HepG2 (cell line): Measurements from ENCODE around the gene AQP9. TPM values are rescaled to one million over a fixed set of nuclear protein-coding genes. Genes with fewer than 3 reads are reported as not detected.

Experiments used
- ATAC-seq: fragments of 200-7000 bp; cut with Tn5 transposase; 3 replicates; pipeline ENCODE4 v1.9.1; 2020; ENCODE audit warnings: mild to moderate bottlenecking, moderate library complexity
- BruUV-seq: library from RNA; stranded (reverse); fragments of 400-500 nt; replicated peaks from 2 replicates; lab custom pipeline; 2021; lab: Mats Ljungman, UMichigan
- CTCF ChIA-PET: fragments of 300-600 bp; formaldehyde crosslinking; extraction: SDS; loops from one replicate; lab custom pipeline; 2021; ENCODE audit warnings: low total read pairs, inconsistent platforms, low intra/inter-chr PET ratio; lab: Yijun Ruan, JAX
- POLR2A ChIA-PET: fragments of 350-600 bp; sonication (Branson Sonifier 250); formaldehyde crosslinking; loops from one replicate; lab custom pipeline; 2020; ENCODE audit warnings: antibody characterized with exemption, inconsistent platforms; lab: Yijun Ruan, JAX
- DNase-seq: peaks from one replicate; pipeline ENCODE4 v3.0.0-alpha.2; 2015; ENCODE audit warnings: low spot score
- FAIRE-seq: peaks from 3 replicates; lab custom pipeline; 2011; peaks lifted over from hg19 to GRCh38; lab: Jason Lieb, UNC
- H2AFZ ChIP-seq: one replicate; pipeline ENCODE4 v1.6.1; 2011; ENCODE audit warnings: low read length, inconsistent platforms
- H3K27ac ChIP-seq: fragments of 300-600 bp; 3 replicates; pipeline ENCODE4 v1.8.0; 2011; ENCODE audit warnings: mixed run types, mild to moderate bottlenecking, mixed read lengths, low read length, inconsistent platforms; ENCODE audit not compliant: insufficient read depth; ENCODE audit errors: extremely low read length
- H3K27me3 ChIP-seq, 2 experiments: fragments of 200-600 bp in 1 of 2; 2 replicates in 1 of 2; 3 replicates in 1 of 2; pipeline versions ENCODE4 v1.6.0 to v1.8.0; 2011; ENCODE audit warnings: low read length in 2 of 2, mild to moderate bottlenecking in 2 of 2, moderate library complexity in 2 of 2, inconsistent platforms in 1 of 2; ENCODE audit not compliant: insufficient read depth in 2 of 2, control insufficient read depth in 1 of 2
- H3K36me3 ChIP-seq, 2 experiments: fragments of 200-600 bp in 1 of 2; replicated peaks in 1 of 2; 2 replicates in 1 of 2; 3 replicates in 1 of 2; pipeline versions ENCODE4 v1.5.1 to v1.8.0; 2011; ENCODE audit warnings: low read length in 2 of 2, inconsistent platforms in 1 of 2; ENCODE audit not compliant: insufficient read depth in 2 of 2, control insufficient read depth in 1 of 2
- H3K4me1 ChIP-seq: 2 replicates; pipeline ENCODE4 v1.5.1; 2012; ENCODE audit warnings: low read length, inconsistent platforms; ENCODE audit not compliant: insufficient read depth
- H3K4me2 ChIP-seq: 2 replicates; pipeline ENCODE4 v1.6.0; 2011; ENCODE audit warnings: low read depth, low read length, inconsistent platforms
- H3K4me3 ChIP-seq, 3 experiments: fragments of 200-600 bp in 1 of 3; sonication (generic), shearing (Covaris generic) in 1 of 3; replicated peaks in 1 of 3; 2 replicates each; pipeline ENCODE4 v1.5.1; 2011 to 2016; ENCODE audit warnings: low read length in 3 of 3, inconsistent platforms in 2 of 3, low read depth in 2 of 3, mild to moderate bottlenecking in 2 of 3, control low read depth in 1 of 3, mixed read lengths in 1 of 3; ENCODE audit not compliant: insufficient read depth in 1 of 3
- H3K79me2 ChIP-seq: one replicate; pipeline ENCODE4 v1.6.1; 2011; ENCODE audit warnings: low read length, inconsistent platforms; ENCODE audit not compliant: insufficient read depth
- H3K9ac ChIP-seq: 2 replicates; pipeline ENCODE4 v1.6.0; 2011; ENCODE audit warnings: mild to moderate bottlenecking, low read depth, low read length, inconsistent platforms; ENCODE audit not compliant: insufficient read depth
- H3K9me3 ChIP-seq: 2 replicates; pipeline ENCODE4 v1.5.1; 2012; ENCODE audit warnings: mild to moderate bottlenecking, low read length
- H4K20me1 ChIP-seq: 2 replicates; pipeline ENCODE4 v1.6.0; 2011; ENCODE audit warnings: inconsistent platforms, mild to moderate bottlenecking, low read length, moderate library complexity; ENCODE audit not compliant: insufficient read depth
- ESRRA ChIP-seq: sonication (generic); formaldehyde crosslinking; IDR thresholded peaks from 2 replicates; pipeline ENCODE4 v1.5.1; 2020; ENCODE audit warnings: mild to moderate bottlenecking, low read depth, missing genetic modification reagents
- GATA4 ChIP-seq: sonication (generic); IDR thresholded peaks from 2 replicates; pipeline ENCODE4 v1.6.1; 2016; ENCODE audit warnings: antibody characterized with exemption, low read depth, borderline replicate concordance
- IRF2 ChIP-seq: IDR thresholded peaks from 2 replicates; pipeline ENCODE4 v1.6.1; 2018; ENCODE audit warnings: missing genetic modification reagents, missing compliant biosample characterization
- KAT2B ChIP-seq: fragments of 150-350 bp; IDR thresholded peaks from 2 replicates; pipeline ENCODE4 v1.6.1; 2014; ENCODE audit warnings: low read depth, low read length, borderline replicate concordance
- NFYB ChIP-seq: sonication (generic); formaldehyde crosslinking; IDR thresholded peaks from 2 replicates; pipeline ENCODE4 v1.4.0; 2020; ENCODE audit warnings: missing genetic modification reagents
- SAP130 ChIP-seq: IDR thresholded peaks from 2 replicates; pipeline ENCODE4 v1.6.1; 2016; ENCODE audit warnings: low read depth
- SIX1 ChIP-seq: sonication (generic); formaldehyde crosslinking; IDR thresholded peaks from 2 replicates; pipeline ENCODE4 v1.4.0; 2020; ENCODE audit warnings: missing genetic modification reagents, borderline replicate concordance
- SOX5 ChIP-seq: IDR thresholded peaks from 2 replicates; pipeline ENCODE4 v1.6.1; 2016; ENCODE audit warnings: borderline replicate concordance
- TARDBP ChIP-seq: sonication (generic); formaldehyde crosslinking; IDR thresholded peaks from 2 replicates; pipeline ENCODE4 v1.8.0; 2022; ENCODE audit warnings: mild to moderate bottlenecking, missing genetic modification reagents
- ZMYM4 ChIP-seq: sonication (generic); formaldehyde crosslinking; IDR thresholded peaks from 2 replicates; pipeline ENCODE4 v1.8.1; 2023; ENCODE audit warnings: mild to moderate bottlenecking, missing genetic modification reagents
- ZNF503 ChIP-seq: sonication (generic); formaldehyde crosslinking; IDR thresholded peaks from 2 replicates; pipeline ENCODE4 v1.4.0; 2020; ENCODE audit warnings: missing genetic modification reagents
- ZNF644 ChIP-seq: IDR thresholded peaks from 2 replicates; pipeline ENCODE4 v1.6.1; 2016; ENCODE audit warnings: low read depth
- WGBS: methylation state at CpG from one replicate; pipeline ENCODE4 v1.1.6; 2017; ENCODE audit warnings: low lambda C conversion rate; 5-methylcytosine and 5-hydroxymethylcytosine counted together
- in situ Hi-C: cut with HindIII; loops from 2 replicates; pipeline ENCODE4 v1.10.0; 2017; ENCODE audit warnings: low pct_unique_long_range_greater_than_20kb; ENCODE audit not compliant: extremely low pct_ligation_motif_present
- intact Hi-C: fragments of 100-400 bp; cut with micrococcal nuclease; formaldehyde crosslinking; loops from one replicate; pipeline ENCODE4 v1.10.0; 2022; ENCODE audit not compliant: unreplicated experiment
- polyA plus RNA-seq, 8 experiments: library from polyadenylated mRNA; depleted of rRNA in 3 of 8; stranded (reverse) in 7 of 8; unstranded in 1 of 8; fragments of >200 nt; fragmentation: Illumina TruSeq in 4 of 8; extraction: Trizol in 4 of 8; gene quantifications; 2 replicates each; pipeline versions ENCODE4 v1.2.1 to v1.2.3, GENCODE V29; 2011 to 2016; ENCODE audit warnings: low read depth in 4 of 8, missing spikeins in 1 of 8, mixed read lengths in 1 of 8; ENCODE audit not compliant: insufficient read depth in 1 of 8
- total RNA-seq, 5 experiments: library from RNA; depleted of rRNA; stranded (reverse); fragments of >200 nt; fragmentation: Illumina TruSeq; extraction: Trizol; gene quantifications; 2 replicates each; pipeline ENCODE4 v1.2.3, GENCODE V29; 2016; ENCODE audit warnings: low read depth in 1 of 5
- TF ChIP-seq, protein P1 (sequence below): IDR thresholded peaks from 2 replicates; pipeline ENCODE4 v1.6.1; 2016; ENCODE audit warnings: low read depth, missing genetic modification reagents, missing compliant biosample characterization
- TF ChIP-seq, protein P2 (sequence below): IDR thresholded peaks from 2 replicates; pipeline ENCODE4 v1.6.1; 2016
- TF ChIP-seq, protein P3 (sequence below): sonication (generic); formaldehyde crosslinking; IDR thresholded peaks from 2 replicates; pipeline ENCODE4 v1.8.0; 2022; ENCODE audit warnings: missing genetic modification reagents, mild to moderate bottlenecking, moderate library complexity, borderline replicate concordance

The AQP9 gene
- total and polyA plus RNA-seq, 2 of the 13 experiments (the other 11 are each of a cell fraction or from before 2014, with no cell fraction given): not detected

DNA sequence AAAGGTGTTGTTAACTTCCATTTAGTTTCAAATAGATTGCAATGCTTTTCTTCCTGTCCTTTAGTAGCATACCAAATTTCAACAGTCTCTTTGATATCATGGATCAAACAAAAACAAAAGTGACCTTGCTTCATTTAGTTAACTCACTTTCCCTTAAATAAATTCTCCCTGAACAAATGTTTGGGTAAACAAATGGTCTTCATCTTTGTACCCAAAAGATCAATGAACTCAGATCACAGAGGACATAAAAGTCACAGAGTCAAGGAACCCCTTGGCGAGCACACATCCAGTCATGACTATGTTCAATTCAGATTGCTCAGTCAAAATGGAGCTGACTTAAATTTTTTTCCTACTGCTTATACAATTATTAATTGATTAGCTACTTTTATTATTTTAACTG lies 20.6 kb upstream of the AQP9 start:
- POLR2A ChIA-PET: no interaction called here
- H3K4me3 ChIP-seq: no peak overlapping the region
- H3K4me2 ChIP-seq: peak overlapping the region; percentile 30; the same call in 1 of the 2 replicates
- peak overlapping the region; percentile 78 for H3K27ac ChIP-seq
- peak; percentile 71 for FAIRE-seq
- no peaks in the 10 kb centered on the region for H3K9me3 ChIP-seq
- no peaks in the 10 kb centered on the region for H3K36me3 ChIP-seq
- H2AFZ ChIP-seq: no peak overlapping the region
- WGBS: 0% methylated on average over 1 of the region's 1 CpG
- CTCF ChIA-PET: no interaction called here
- no peaks in the 10 kb centered on the region for H3K27me3 ChIP-seq
- H4K20me1 ChIP-seq: no peaks in the 10 kb centered on the region
- H3K9ac ChIP-seq: no peak overlapping the region
- no peaks in the 10 kb centered on the region for H3K79me2 ChIP-seq
- peak; percentile 94 for ATAC-seq
- peak; percentile 82 for DNase-seq
- peaks cover 53% of the 10 kb centered on the region for H3K4me1 ChIP-seq
- in situ Hi-C loops: loop anchor here (10.0 kb wide), 1 partner anchor 67 kb away; no protein-coding TSS in a partner anchor
- no TSS peak for BruUV-seq
- intact Hi-C loops: loop anchor here (5.0 kb wide), 2 partner anchors 50 to 785 kb away; no protein-coding TSS in a partner anchor
- TF ChIP-seq, protein P1, sequence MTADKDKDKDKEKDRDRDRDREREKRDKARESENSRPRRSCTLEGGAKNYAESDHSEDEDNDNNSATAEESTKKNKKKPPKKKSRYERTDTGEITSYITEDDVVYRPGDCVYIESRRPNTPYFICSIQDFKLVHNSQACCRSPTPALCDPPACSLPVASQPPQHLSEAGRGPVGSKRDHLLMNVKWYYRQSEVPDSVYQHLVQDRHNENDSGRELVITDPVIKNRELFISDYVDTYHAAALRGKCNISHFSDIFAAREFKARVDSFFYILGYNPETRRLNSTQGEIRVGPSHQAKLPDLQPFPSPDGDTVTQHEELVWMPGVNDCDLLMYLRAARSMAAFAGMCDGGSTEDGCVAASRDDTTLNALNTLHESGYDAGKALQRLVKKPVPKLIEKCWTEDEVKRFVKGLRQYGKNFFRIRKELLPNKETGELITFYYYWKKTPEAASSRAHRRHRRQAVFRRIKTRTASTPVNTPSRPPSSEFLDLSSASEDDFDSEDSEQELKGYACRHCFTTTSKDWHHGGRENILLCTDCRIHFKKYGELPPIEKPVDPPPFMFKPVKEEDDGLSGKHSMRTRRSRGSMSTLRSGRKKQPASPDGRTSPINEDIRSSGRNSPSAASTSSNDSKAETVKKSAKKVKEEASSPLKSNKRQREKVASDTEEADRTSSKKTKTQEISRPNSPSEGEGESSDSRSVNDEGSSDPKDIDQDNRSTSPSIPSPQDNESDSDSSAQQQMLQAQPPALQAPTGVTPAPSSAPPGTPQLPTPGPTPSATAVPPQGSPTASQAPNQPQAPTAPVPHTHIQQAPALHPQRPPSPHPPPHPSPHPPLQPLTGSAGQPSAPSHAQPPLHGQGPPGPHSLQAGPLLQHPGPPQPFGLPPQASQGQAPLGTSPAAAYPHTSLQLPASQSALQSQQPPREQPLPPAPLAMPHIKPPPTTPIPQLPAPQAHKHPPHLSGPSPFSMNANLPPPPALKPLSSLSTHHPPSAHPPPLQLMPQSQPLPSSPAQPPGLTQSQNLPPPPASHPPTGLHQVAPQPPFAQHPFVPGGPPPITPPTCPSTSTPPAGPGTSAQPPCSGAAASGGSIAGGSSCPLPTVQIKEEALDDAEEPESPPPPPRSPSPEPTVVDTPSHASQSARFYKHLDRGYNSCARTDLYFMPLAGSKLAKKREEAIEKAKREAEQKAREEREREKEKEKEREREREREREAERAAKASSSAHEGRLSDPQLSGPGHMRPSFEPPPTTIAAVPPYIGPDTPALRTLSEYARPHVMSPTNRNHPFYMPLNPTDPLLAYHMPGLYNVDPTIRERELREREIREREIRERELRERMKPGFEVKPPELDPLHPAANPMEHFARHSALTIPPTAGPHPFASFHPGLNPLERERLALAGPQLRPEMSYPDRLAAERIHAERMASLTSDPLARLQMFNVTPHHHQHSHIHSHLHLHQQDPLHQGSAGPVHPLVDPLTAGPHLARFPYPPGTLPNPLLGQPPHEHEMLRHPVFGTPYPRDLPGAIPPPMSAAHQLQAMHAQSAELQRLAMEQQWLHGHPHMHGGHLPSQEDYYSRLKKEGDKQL (CRISPR knock-in tag): no peak
- TF ChIP-seq ZNF503 (CRISPR knock-in tag): peak; percentile 80
- TF ChIP-seq, protein P2, sequence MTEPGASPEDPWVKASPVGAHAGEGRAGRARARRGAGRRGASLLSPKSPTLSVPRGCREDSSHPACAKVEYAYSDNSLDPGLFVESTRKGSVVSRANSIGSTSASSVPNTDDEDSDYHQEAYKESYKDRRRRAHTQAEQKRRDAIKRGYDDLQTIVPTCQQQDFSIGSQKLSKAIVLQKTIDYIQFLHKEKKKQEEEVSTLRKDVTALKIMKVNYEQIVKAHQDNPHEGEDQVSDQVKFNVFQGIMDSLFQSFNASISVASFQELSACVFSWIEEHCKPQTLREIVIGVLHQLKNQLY (CRISPR knock-in tag): 0 out of 2 replicates have a peak, but pooled peaks have one; percentile 28
- TF ChIP-seq, protein P3, sequence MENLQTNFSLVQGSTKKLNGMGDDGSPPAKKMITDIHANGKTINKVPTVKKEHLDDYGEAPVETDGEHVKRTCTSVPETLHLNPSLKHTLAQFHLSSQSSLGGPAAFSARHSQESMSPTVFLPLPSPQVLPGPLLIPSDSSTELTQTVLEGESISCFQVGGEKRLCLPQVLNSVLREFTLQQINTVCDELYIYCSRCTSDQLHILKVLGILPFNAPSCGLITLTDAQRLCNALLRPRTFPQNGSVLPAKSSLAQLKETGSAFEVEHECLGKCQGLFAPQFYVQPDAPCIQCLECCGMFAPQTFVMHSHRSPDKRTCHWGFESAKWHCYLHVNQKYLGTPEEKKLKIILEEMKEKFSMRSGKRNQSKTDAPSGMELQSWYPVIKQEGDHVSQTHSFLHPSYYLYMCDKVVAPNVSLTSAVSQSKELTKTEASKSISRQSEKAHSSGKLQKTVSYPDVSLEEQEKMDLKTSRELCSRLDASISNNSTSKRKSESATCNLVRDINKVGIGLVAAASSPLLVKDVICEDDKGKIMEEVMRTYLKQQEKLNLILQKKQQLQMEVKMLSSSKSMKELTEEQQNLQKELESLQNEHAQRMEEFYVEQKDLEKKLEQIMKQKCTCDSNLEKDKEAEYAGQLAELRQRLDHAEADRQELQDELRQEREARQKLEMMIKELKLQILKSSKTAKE (CRISPR knock-in tag): peak; percentile 18; the same call in 1 of the 2 replicates
- TF ChIP-seq SIX1 (CRISPR knock-in tag): peak; percentile 77; the same call in 1 of the 2 replicates
- peak; percentile 24; the same call in 1 of the 2 replicates for TF ChIP-seq IRF2 (CRISPR knock-in tag)
- peak; percentile 47 for TF ChIP-seq SAP130 (CRISPR knock-in tag)
- no peak for TF ChIP-seq NFYB (CRISPR knock-in tag)
- TF ChIP-seq ESRRA (CRISPR knock-in tag): peak; percentile 59; the same call in 1 of the 2 replicates
- TF ChIP-seq SOX5 (CRISPR knock-in tag): peak; percentile 84; the same call in 1 of the 2 replicates
- peak; percentile 32; the same call in 1 of the 2 replicates for TF ChIP-seq ZNF644 (CRISPR knock-in tag)
- TF ChIP-seq TARDBP: peak; percentile 48; the same call in 1 of the 2 replicates
- TF ChIP-seq GATA4: 0 out of 2 replicates have a peak, but pooled peaks have one; percentile 28
- TF ChIP-seq KAT2B: peak; percentile 28; the same call in 1 of the 2 replicates
- peak; percentile 61; the same call in 1 of the 2 replicates for TF ChIP-seq ZMYM4 (CRISPR knock-in tag)
